B cell (primary cell): ENCODE measurements around the gene BAIAP2L1. TPM values are rescaled to one million over a fixed set of nuclear protein-coding genes. Genes with fewer than 3 reads are reported as not detected.

Experiments
- ATAC-seq: fragments of 200-7000 bp; cut with Tn5 transposase; one replicate; pipeline ENCODE4 v1.10.0; 2021; ENCODE audit warnings: low read depth, mild to moderate bottlenecking, moderate number of reproducible peaks, moderate library complexity
- CTCF ChIA-PET: fragments of 350-600 bp; sonication (Branson Sonifier 250); formaldehyde crosslinking; loops from one replicate; lab custom pipeline; 2021; ENCODE audit warnings: antibody characterized with exemption, inconsistent platforms; lab: Charles Lee
- POLR2A ChIA-PET: fragments of 350-600 bp; sonication (Branson Sonifier 250); formaldehyde crosslinking; loops from one replicate; lab custom pipeline; 2021; ENCODE audit warnings: antibody characterized with exemption; lab: Charles Lee
- DNase-seq: peaks from one replicate; pipeline ENCODE4 v3.0.0; 2013
- H2AFZ ChIP-seq: 2 replicates; pipeline ENCODE4 v1.6.1; 2012; ENCODE audit warnings: mild to moderate bottlenecking, low read depth, low read length; ENCODE audit not compliant: insufficient read depth, poor library complexity, severe bottlenecking
- H3K27ac ChIP-seq, 2 donors: 1 replicate in 1 of 2; 2 replicates in 1 of 2; pipeline ENCODE4 v1.5.1; 2012 to 2013; ENCODE audit warnings: low read length in 2 of 2, mild to moderate bottlenecking in 2 of 2, moderate library complexity in 1 of 2
- H3K27me3 ChIP-seq, 4 experiments: fragments of 200-600 bp in 1 of 4; sonication (generic) in 1 of 4; replicated peaks in 1 of 4; 1 replicate in 2 of 4; 2 replicates in 2 of 4; pipeline versions ENCODE4 v1.6.1 to v1.7.0; 2013 to 2016; ENCODE audit warnings: low read length in 3 of 4, mild to moderate bottlenecking in 2 of 4, mixed read lengths in 1 of 4, moderate library complexity in 1 of 4; ENCODE audit not compliant: insufficient read depth in 4 of 4, control insufficient read depth in 3 of 4; ENCODE audit errors: control extremely low read depth in 1 of 4
- H3K36me3 ChIP-seq, 2 experiments: replicated peaks in 1 of 2; 1 replicate in 1 of 2; 2 replicates in 1 of 2; pipeline versions ENCODE4 v1.6.1 to v1.7.1; 2013; ENCODE audit warnings: low read length in 1 of 2; ENCODE audit not compliant: insufficient read depth in 2 of 2, control insufficient read depth in 1 of 2; ENCODE audit errors: control extremely low read depth in 1 of 2, extremely low read depth in 1 of 2
- H3K4me1 ChIP-seq, 2 donors: fragments of 200-600 bp in 1 of 2; sonication (generic) in 1 of 2; 1 replicate in 1 of 2; 2 replicates in 1 of 2; pipeline versions ENCODE4 v1.5.1 to v1.6.1; 2013 to 2017; ENCODE audit warnings: low read length in 2 of 2; ENCODE audit not compliant: control insufficient read depth in 2 of 2, insufficient read depth in 2 of 2
- H3K4me2 ChIP-seq: replicated peaks from 2 replicates; pipeline ENCODE3; 2012; ENCODE audit warnings: mild to moderate bottlenecking, low read depth, low read length; ENCODE audit not compliant: poor library complexity, severe bottlenecking
- H3K4me3 ChIP-seq, 5 experiments: fragments of 200-600 bp in 1 of 5; sonication (generic) in 1 of 5; 1 replicate in 3 of 5; 2 replicates in 2 of 5; pipeline versions ENCODE4 v1.5.1 to v1.7.0; 2011 to 2016; ENCODE audit warnings: low read length in 4 of 5, mild to moderate bottlenecking in 4 of 5, low read depth in 2 of 5, control low read depth in 1 of 5, moderate library complexity in 1 of 5; ENCODE audit not compliant: insufficient read depth in 1 of 5; ENCODE audit errors: control extremely low read depth in 1 of 5, extremely low read depth in 1 of 5
- H3K79me2 ChIP-seq: fragments of 200-600 bp; sonication (generic); one replicate; pipeline ENCODE4 v1.6.0; 2016; ENCODE audit warnings: low read length; ENCODE audit not compliant: control insufficient read depth, insufficient read depth
- H3K9ac ChIP-seq: fragments of 200-600 bp; sonication (generic); 2 replicates; pipeline ENCODE4 v1.6.1; 2017; ENCODE audit warnings: mild to moderate bottlenecking, low read length, moderate library complexity
- H3K9me3 ChIP-seq, 3 donors: one replicate each; pipeline versions ENCODE4 v1.6.1 to v1.7.1; 2013; ENCODE audit warnings: low read length in 2 of 3; ENCODE audit not compliant: control insufficient read depth in 2 of 3, insufficient read depth in 1 of 3; ENCODE audit errors: control extremely low read depth in 1 of 3
- H4K20me1 ChIP-seq: 2 replicates; pipeline ENCODE4 v1.6.0; 2012; ENCODE audit warnings: mild to moderate bottlenecking, low read length; ENCODE audit not compliant: insufficient read depth, control insufficient read depth, poor library complexity, severe bottlenecking
- H3K27ac Mint-ChIP-seq: one replicate; pipeline ENCODE4 v1.8.0; 2021; ENCODE audit warnings: mixed read lengths
- H3K27me3 Mint-ChIP-seq: one replicate; pipeline ENCODE4 v1.8.0; 2021; ENCODE audit warnings: mixed read lengths
- H3K4me1 Mint-ChIP-seq: one replicate; pipeline ENCODE4 v1.8.0; 2021; ENCODE audit warnings: mixed read lengths
- H3K4me3 Mint-ChIP-seq: one replicate; pipeline ENCODE4 v1.8.0; 2021; ENCODE audit warnings: mixed read lengths
- H3K9me3 Mint-ChIP-seq: one replicate; pipeline ENCODE4 v1.8.0; 2022; ENCODE audit warnings: mixed read lengths; ENCODE audit not compliant: insufficient read depth
- CTCF ChIP-seq: fragments of 200-600 bp; IDR thresholded peaks from one replicate; pipeline ENCODE4 v1.8.0; 2022; ENCODE audit warnings: antibody characterized with exemption, mild to moderate bottlenecking
- EZH2 ChIP-seq: IDR thresholded peaks from 2 replicates; pipeline ENCODE4 v1.6.1; 2012; ENCODE audit warnings: borderline replicate concordance, low read depth, mild to moderate bottlenecking, moderate library complexity, low read length; ENCODE audit not compliant: insufficient read depth, poor library complexity, severe bottlenecking
- WGBS: methylation state at CpG from one replicate; pipeline ENCODE4 v1.1.5; 2013; ENCODE audit warnings: missing lambda C conversion rate; ENCODE audit not compliant: insufficient coverage; 5-methylcytosine and 5-hydroxymethylcytosine counted together
- intact Hi-C: fragments of 100-400 bp; cut with micrococcal nuclease; formaldehyde crosslinking; loops from one replicate; pipeline ENCODE4 v1.10.0; 2022
- polyA plus RNA-seq: library from polyadenylated mRNA; depleted of rRNA; stranded (reverse); fragments of >200 nt; gene quantifications from 2 replicates; pipeline ENCODE4 v1.2.3, GENCODE V29; 2012
- total RNA-seq, 2 donors: library from RNA; stranded (reverse); fragments of 120-200 nt in 1 of 2; gene quantifications; 1 replicate in 1 of 2; 2 replicates in 1 of 2; pipeline versions ENCODE4 v1.2.3 to v1.2.4, GENCODE V29; 2013 to 2022

BAIAP2L1 gene
- total and polyA plus RNA-seq, 2 donors (not counting 1 experiment from before 2014, with no cell fraction given), result 1.5 to 3.7 TPM

- H3K27me3 ChIP-seq, result no peaks in the 10 kb centered on the region
- Mint-ChIP-seq H3K4me1 (no peaks in the 10 kb centered on the region), H3K27me3 (no peaks in the 10 kb centered on the region), H3K9me3 (no peaks in the 10 kb centered on the region), H3K27ac (no peak overlapping the region), H3K4me3 (no peak overlapping the region)
- intact Hi-C loops, result no loop called here
- CTCF ChIA-PET, result interaction anchor here (1.1 kb wide), 1 partner anchor 221 kb away, joined by 3 read pairs; no protein-coding TSS in a partner anchor
- ATAC-seq (no peak), DNase-seq (no peak)
- no peaks in the 10 kb centered on the region for H3K9me3 ChIP-seq
- H3K4me1 ChIP-seq, result no peaks in the 10 kb centered on the region
- WGBS, result 100% methylated on average over 1 of the region's 1 CpG
- peaks cover 0 to 55% of the 10 kb centered on the region in 2 experiments for H3K36me3 ChIP-seq
- peaks cover 27% of the 10 kb centered on the region for H3K79me2 ChIP-seq
- no peak overlapping the region for H2AFZ ChIP-seq
- no peak for TF ChIP-seq CTCF
- TF ChIP-seq EZH2, result no peak
- POLR2A ChIA-PET, result no interaction called here
- H3K9ac ChIP-seq, result no peak overlapping the region
- peaks cover 48% of the 10 kb centered on the region for H4K20me1 ChIP-seq
- H3K4me3 ChIP-seq, result no peak overlapping the region
- no peak overlapping the region for H3K4me2 ChIP-seq
- no peak overlapping the region for H3K27ac ChIP-seq
These were observed 158.5 kb downstream of the BAIAP2L1 start for GRCh38 chr7:98242342-98242741.

GRCh38 chr7:98241674-98242241 is 159.1 kb downstream of the BAIAP2L1 start:
- Histone ChIP-seq H3K27ac (no peak overlapping the region), H4K20me1 (peaks cover 42% of the 10 kb centered on the region), H2AFZ (no peak overlapping the region), H3K4me3 (no peak overlapping the region), H3K9me3 (no peaks in the 10 kb centered on the region), H3K4me2 (no peak overlapping the region), H3K9ac (no peak overlapping the region), H3K4me1 (no peaks in the 10 kb centered on the region), H3K27me3 (no peaks in the 10 kb centered on the region), H3K36me3 (peaks cover 0 to 53% of the 10 kb centered on the region in 2 experiments), H3K79me2 (peaks cover 21% of the 10 kb centered on the region)
- no peaks in the 10 kb centered on the region for H3K27me3 Mint-ChIP-seq
- no peaks in the 10 kb centered on the region for H3K9me3 Mint-ChIP-seq
- DNase-seq, result no peak
- H3K27ac Mint-ChIP-seq, result no peak overlapping the region
- TF ChIP-seq EZH2 (no peak), CTCF (peak; percentile 19)
- POLR2A ChIA-PET, result no interaction called here
- ATAC-seq, result no peak
- CTCF ChIA-PET, result interaction anchor here (1.1 kb wide), 1 partner anchor 221 kb away, joined by 3 read pairs; no protein-coding TSS in a partner anchor
- no peaks in the 10 kb centered on the region for H3K4me1 Mint-ChIP-seq
- WGBS, result 85% methylated on average over 16 of the region's 16 CpGs
- intact Hi-C loops, result loop anchor here (1.0 kb wide), 2 partner anchors 10 to 73 kb away; no protein-coding TSS in a partner anchor
- H3K4me3 Mint-ChIP-seq, result no peak overlapping the region
